ENCODE measurements around the gene KRTAP10-12. TPM values are rescaled to one million over a fixed set of nuclear protein-coding genes. Genes with fewer than 3 reads are reported as not detected.

The KRTAP10-12 gene
- polyA plus RNA-seq, 1 of the 3 experiments (the other 2 are of a cell fraction): not detected

DNA sequence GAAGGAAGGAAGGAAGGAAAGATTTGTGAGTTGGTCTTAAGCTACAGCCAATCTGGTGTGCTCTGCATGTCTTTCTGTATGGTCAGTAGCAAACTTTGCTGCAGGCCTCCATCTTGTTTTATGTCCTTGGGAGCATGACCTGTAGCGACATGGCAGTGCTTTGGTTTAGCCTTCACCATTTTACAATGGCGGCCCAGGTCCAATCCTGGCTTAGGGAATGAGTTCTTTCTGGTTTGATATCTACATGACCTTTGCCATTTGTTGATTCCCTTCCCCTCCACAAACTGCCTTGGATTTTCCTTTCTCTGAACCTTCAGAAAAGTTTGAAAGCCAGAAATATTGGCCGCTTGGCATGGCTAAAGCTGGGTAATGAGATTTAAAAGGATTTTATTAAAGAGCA, 44.9 kb downstream of the KRTAP10-12 start:
- Histone ChIP-seq H3K9me2 (no peaks in the 10 kb centered on the region), H3F3A (replicated peaks; ENCODE audit: insufficient read depth) (no peaks in the 10 kb centered on the region), H3K4me1 (ENCODE audit: control insufficient read depth in 1 of 2, insufficient read depth in 2 of 2, low read depth in 1 of 2, low read length in 1 of 2) (no peaks in the 10 kb centered on the region), H3K4me2 (no peak overlapping the region), H3K36me3 (replicated peaks in 1 of 2; ENCODE audit: control insufficient read depth in 1 of 2, insufficient read depth in 2 of 2, low read length in 1 of 2) (no peaks in the 10 kb centered on the region), H3K4me3 (ENCODE audit: low read depth in 2 of 2, low read length in 1 of 2) (no peak overlapping the region), H2AFZ (ENCODE audit: low read depth) (no peak overlapping the region), H3K79me2 (ENCODE audit: insufficient read depth) (no peaks in the 10 kb centered on the region), H3K27ac (ENCODE audit: low read depth in 2 of 2, low read length in 1 of 2) (no peak overlapping the region), H3K27me3 (ENCODE audit: insufficient read depth) (no peaks in the 10 kb centered on the region; the same call in none of the 2 replicates), H4K20me1 (ENCODE audit: insufficient read depth) (no peaks in the 10 kb centered on the region), H3K9ac (no peak overlapping the region), H3K9me3 (peaks cover 10% of the 10 kb centered on the region; the same call in 1 of the 2 replicates)
- 15% methylated on average over 3 of the region's 3 CpGs for WGBS (ENCODE audit: low lambda C conversion rate)
- CTCF ChIA-PET: interaction anchor here (0.7 to 1.4 kb wide), 7 partner anchors 10 to 236 kb away, joined by 3 to 6 read pairs (median 3); no protein-coding TSS in a partner anchor
- DNase-seq: no peak
- POLR2A ChIA-PET: no interaction called here
- TF ChIP-seq ELF1 (IDR thresholded peaks at IDR 0.05): no peak
- TF ChIP-seq TEAD4 (IDR thresholded peaks at IDR 0.05; ENCODE audit: borderline replicate concordance, insufficient read depth): no peak
- no peak for TF ChIP-seq CHD2 (IDR thresholded peaks at IDR 0.05; ENCODE audit: low read length, partially characterized antibody)
- TF ChIP-seq TAF1 (IDR thresholded peaks at IDR 0.05; ENCODE audit: borderline replicate concordance, low read depth, low read length): no peak
- TF ChIP-seq, protein P1, sequence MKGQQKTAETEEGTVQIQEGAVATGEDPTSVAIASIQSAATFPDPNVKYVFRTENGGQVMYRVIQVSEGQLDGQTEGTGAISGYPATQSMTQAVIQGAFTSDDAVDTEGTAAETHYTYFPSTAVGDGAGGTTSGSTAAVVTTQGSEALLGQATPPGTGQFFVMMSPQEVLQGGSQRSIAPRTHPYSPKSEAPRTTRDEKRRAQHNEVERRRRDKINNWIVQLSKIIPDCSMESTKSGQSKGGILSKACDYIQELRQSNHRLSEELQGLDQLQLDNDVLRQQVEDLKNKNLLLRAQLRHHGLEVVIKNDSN (IDR thresholded peaks at IDR 0.05; ENCODE audit: borderline replicate concordance, low read depth): no peak
- no peak for TF ChIP-seq POLR2AphosphoS5 (IDR thresholded peaks at IDR 0.05; ENCODE audit: low read depth, low read length)
- no peak for TF ChIP-seq GATA2 (CRISPR knock-in tag; IDR thresholded peaks at IDR 0.05)
- no peak for TF ChIP-seq FOXM1 (IDR thresholded peaks at IDR 0.05; ENCODE audit: low read depth)
- TF ChIP-seq GABPA (IDR thresholded peaks at IDR 0.05; ENCODE audit: low read depth): no peak
- TF ChIP-seq RAD21 (IDR thresholded peaks at IDR 0.05; ENCODE audit: low read length): no peak
- TF ChIP-seq, protein P2, sequence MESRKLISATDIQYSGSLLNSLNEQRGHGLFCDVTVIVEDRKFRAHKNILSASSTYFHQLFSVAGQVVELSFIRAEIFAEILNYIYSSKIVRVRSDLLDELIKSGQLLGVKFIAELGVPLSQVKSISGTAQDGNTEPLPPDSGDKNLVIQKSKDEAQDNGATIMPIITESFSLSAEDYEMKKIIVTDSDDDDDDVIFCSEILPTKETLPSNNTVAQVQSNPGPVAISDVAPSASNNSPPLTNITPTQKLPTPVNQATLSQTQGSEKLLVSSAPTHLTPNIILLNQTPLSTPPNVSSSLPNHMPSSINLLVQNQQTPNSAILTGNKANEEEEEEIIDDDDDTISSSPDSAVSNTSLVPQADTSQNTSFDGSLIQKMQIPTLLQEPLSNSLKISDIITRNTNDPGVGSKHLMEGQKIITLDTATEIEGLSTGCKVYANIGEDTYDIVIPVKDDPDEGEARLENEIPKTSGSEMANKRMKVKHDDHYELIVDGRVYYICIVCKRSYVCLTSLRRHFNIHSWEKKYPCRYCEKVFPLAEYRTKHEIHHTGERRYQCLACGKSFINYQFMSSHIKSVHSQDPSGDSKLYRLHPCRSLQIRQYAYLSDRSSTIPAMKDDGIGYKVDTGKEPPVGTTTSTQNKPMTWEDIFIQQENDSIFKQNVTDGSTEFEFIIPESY (IDR thresholded peaks at IDR 0.05; ENCODE audit: borderline replicate concordance, low read depth): no peak
- TF ChIP-seq NRF1 (IDR thresholded peaks at IDR 0.05; ENCODE audit: low read depth, low read length): no peak
- TF ChIP-seq RXRA (IDR thresholded peaks at IDR 0.05; ENCODE audit: borderline replicate concordance, low read depth): no peak
- TF ChIP-seq YY1 (IDR thresholded peaks at IDR 0.05; ENCODE audit: low read depth): no peak
- TF ChIP-seq, protein P3, sequence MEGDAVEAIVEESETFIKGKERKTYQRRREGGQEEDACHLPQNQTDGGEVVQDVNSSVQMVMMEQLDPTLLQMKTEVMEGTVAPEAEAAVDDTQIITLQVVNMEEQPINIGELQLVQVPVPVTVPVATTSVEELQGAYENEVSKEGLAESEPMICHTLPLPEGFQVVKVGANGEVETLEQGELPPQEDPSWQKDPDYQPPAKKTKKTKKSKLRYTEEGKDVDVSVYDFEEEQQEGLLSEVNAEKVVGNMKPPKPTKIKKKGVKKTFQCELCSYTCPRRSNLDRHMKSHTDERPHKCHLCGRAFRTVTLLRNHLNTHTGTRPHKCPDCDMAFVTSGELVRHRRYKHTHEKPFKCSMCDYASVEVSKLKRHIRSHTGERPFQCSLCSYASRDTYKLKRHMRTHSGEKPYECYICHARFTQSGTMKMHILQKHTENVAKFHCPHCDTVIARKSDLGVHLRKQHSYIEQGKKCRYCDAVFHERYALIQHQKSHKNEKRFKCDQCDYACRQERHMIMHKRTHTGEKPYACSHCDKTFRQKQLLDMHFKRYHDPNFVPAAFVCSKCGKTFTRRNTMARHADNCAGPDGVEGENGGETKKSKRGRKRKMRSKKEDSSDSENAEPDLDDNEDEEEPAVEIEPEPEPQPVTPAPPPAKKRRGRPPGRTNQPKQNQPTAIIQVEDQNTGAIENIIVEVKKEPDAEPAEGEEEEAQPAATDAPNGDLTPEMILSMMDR (IDR thresholded peaks at IDR 0.05): no peak
- no peak for TF ChIP-seq FOSL2 (IDR thresholded peaks at IDR 0.05; ENCODE audit: borderline replicate concordance, low read depth)
- TF ChIP-seq FOXJ3 (CRISPR knock-in tag; IDR thresholded peaks at IDR 0.05): no peak
- no peak for TF ChIP-seq RCOR1 (IDR thresholded peaks at IDR 0.05; ENCODE audit: low read length)

All from SK-N-SH (cell line).